Astrocyte of the cerebellum (primary cell): ENCODE results near the gene TRPV5.

Experiments used
- DNase-seq: peaks from one replicate; pipeline ENCODE4 v3.0.0-alpha.2; 2011; ENCODE audit warnings: low read depth
- H3K4me3 ChIP-seq: 2 replicates; pipeline ENCODE4 v1.5.1; 2011; ENCODE audit warnings: mild to moderate bottlenecking, low read depth, low read length, moderate library complexity
- in situ Hi-C: cut with HindIII; loops from 2 replicates; pipeline ENCODE4 v1.10.0; 2017; ENCODE audit warnings: low sequenced_read_pairs
- TF ChIP-seq, protein P1 (sequence below): IDR thresholded peaks from 2 replicates; pipeline ENCODE4 v1.5.1; 2012; ENCODE audit warnings: low read length, low read depth, moderate library complexity, mild to moderate bottlenecking; ENCODE audit errors: missing control alignments

Gene TRPV5

DNA sequence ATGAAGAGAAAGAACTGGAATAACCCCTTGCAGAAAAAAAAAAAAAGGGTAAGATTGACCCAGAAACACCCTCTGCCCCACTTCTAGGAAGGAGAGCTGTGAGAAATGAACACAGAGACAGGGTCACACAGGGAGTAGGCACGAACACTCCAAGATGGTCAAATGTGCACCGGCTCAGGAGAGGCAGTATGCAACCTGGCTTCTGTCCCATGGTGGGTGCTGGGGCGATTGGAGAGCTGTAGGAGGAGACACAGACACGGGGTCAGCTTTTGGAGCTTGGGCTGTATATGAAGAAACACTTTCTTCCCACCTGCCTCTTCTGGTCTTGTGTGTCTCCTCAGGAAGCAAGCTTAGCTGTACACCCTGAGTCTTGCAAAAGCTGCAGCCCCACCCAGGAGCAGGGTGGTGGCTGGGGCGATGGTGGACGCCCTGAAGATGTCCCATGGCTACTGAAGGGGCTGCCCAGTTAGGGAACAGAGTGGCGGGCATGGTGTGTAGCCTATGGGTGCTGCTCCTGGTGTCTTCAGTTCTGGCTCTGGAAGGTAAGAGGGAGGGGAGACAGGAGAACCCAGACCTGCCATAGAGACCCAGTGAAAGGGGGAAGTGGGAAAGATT, 70.7 kb downstream of the TRPV5 start:
- DNase-seq = no peak
- in situ Hi-C loops = no loop called here
- H3K4me3 ChIP-seq = no peak overlapping the region
- TF ChIP-seq, protein P1, sequence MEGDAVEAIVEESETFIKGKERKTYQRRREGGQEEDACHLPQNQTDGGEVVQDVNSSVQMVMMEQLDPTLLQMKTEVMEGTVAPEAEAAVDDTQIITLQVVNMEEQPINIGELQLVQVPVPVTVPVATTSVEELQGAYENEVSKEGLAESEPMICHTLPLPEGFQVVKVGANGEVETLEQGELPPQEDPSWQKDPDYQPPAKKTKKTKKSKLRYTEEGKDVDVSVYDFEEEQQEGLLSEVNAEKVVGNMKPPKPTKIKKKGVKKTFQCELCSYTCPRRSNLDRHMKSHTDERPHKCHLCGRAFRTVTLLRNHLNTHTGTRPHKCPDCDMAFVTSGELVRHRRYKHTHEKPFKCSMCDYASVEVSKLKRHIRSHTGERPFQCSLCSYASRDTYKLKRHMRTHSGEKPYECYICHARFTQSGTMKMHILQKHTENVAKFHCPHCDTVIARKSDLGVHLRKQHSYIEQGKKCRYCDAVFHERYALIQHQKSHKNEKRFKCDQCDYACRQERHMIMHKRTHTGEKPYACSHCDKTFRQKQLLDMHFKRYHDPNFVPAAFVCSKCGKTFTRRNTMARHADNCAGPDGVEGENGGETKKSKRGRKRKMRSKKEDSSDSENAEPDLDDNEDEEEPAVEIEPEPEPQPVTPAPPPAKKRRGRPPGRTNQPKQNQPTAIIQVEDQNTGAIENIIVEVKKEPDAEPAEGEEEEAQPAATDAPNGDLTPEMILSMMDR = no peak

DNA sequence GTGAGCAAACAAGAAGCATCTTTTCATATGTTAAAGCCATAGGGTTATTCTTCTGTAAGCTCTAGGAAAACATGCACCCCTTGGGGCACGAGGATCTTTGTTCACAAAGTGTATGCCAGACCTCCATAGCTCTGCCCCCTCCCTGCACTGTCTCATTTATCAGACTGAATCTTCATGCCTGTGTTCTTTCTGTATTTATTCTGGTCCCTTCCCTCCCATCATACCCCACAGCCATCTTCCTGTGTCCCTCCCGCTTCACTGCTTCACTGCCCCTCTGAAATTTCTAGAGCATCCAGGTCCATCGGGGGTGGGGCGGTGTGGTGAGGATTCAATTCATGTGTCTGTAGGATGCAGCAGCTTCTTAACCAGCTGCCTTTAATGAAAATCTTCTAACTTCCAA, 71.2 kb downstream of the TRPV5 start:
- in situ Hi-C loops = no loop called here
- TF ChIP-seq, protein P1 = no peak
- H3K4me3 ChIP-seq = no peak overlapping the region
- DNase-seq = no peak

DNA sequence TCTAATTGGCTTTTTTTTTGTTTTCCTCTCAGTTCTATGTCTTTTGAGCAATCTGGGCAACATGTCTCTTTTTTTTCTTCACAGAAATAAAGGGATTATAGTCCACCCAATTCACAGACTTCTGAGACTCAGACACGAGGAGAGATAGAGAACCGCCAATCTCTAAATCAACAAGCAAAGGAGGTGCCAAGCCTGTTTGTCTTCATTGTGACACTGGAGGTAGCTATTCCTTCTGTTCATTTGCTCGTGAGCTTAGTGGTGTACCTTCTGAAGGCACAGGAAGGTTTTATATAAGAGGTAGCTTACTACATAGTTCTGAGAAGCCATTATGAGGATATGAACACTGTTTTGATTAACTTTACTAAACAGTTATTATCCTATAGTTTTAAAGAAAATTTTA, 72.6 kb downstream of the TRPV5 start:
- DNase-seq = no peak
- in situ Hi-C loops = no loop called here
- TF ChIP-seq, protein P1 = no peak
- H3K4me3 ChIP-seq = no peak overlapping the region

DNA sequence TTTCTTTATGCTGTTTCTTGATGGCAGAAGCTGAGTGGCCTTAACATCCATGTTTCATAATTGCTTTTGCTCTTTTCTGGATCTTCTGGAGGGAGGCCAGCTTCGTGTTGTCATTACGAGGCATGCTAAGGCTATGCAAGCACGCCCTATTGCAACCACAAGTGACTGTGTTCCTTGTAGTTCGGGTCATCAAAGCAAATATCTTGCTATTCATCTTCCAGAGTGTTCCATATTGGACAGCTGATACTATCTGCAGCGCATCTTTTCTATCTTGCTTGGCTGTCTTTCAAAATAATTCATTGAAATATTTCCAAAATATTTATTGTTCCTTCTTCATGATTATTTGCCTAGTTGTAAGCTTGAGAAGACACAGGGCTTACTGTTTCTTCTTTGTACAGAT, 73.7 kb downstream of the TRPV5 start:
- TF ChIP-seq, protein P1 = no peak
- no peak overlapping the region for H3K4me3 ChIP-seq
- peak; percentile 15 for DNase-seq
- in situ Hi-C loops = no loop called here

DNA sequence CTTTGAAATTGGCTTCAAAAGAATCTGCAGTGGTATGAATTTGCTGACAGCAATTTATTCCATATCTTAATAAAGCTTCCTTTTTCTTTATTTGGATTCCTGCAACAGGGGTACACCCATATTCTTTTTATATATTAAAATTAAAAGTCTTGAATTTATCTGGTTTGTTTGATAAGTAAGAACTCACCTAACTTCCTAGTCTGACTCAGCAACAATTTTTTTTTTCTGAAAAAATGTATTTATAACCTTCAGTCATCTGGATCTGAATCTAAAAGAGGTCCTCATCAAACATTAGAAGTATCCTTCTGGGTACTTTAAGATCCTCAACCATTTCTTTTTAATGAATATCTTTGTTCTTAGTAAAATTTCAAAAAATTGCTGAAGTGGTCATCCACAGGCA, 74.1 kb downstream of the TRPV5 start:
- in situ Hi-C loops = no loop called here
- TF ChIP-seq, protein P1 = no peak
- H3K4me3 ChIP-seq = no peak overlapping the region
- DNase-seq = no peak
